IMR-90 (cell line): ENCODE data around the gene DAAM1. TPM values are rescaled to one million over a fixed set of nuclear protein-coding genes. Genes with fewer than 3 reads are reported as not detected.
A peak's percentile ranks its signal among the peaks of the same experiment; 100 is the strongest.

Source experiments
- ATAC-seq: fragments of 200-7000 bp; cut with Tn5 transposase; 2 replicates; pipeline ENCODE4 v1.9.1; 2020; ENCODE audit warnings: low read depth, mild to moderate bottlenecking, moderate library complexity
- BruUV-seq: library from RNA; stranded (reverse); fragments of 400-500 nt; replicated peaks from 2 replicates; lab custom pipeline; 2021; lab: Mats Ljungman, UMichigan
- CTCF ChIA-PET: fragments of 300-600 bp; formaldehyde crosslinking; extraction: SDS; loops from one replicate; lab custom pipeline; 2021; ENCODE audit warnings: antibody characterized with exemption; lab: Yijun Ruan, JAX
- POLR2A ChIA-PET: fragments of 300-600 bp; sonication (Branson Sonifier 250); formaldehyde crosslinking; loops from one replicate; lab custom pipeline; 2022; ENCODE audit warnings: antibody characterized with exemption; ENCODE audit not compliant: unreplicated experiment; lab: Charles Lee
- DNase-seq: peaks from one replicate; pipeline ENCODE4 v3.0.0; 2013
- H2AFZ ChIP-seq: replicated peaks from 2 replicates; pipeline ENCODE3; 2013; ENCODE audit warnings: low read length, mild to moderate bottlenecking; ENCODE audit not compliant: poor library complexity
- H2AK5ac ChIP-seq: 2 replicates; pipeline ENCODE4 v1.6.1; 2013; ENCODE audit warnings: low read depth, low read length, inconsistent platforms
- H2AK9ac ChIP-seq: replicated peaks from 2 replicates; pipeline ENCODE3; 2013; ENCODE audit warnings: mild to moderate bottlenecking, low read depth, low read length, moderate library complexity; ENCODE audit not compliant: poor library complexity
- H2BK120ac ChIP-seq: 2 replicates; pipeline ENCODE4 v1.6.1; 2013; ENCODE audit warnings: low read depth, low read length, inconsistent platforms
- H2BK15ac ChIP-seq: 3 replicates; pipeline ENCODE4 v1.6.1; 2013; ENCODE audit warnings: low read depth, low read length, inconsistent platforms
- H2BK20ac ChIP-seq: 2 replicates; pipeline ENCODE4 v1.6.1; 2013; ENCODE audit warnings: low read depth, mild to moderate bottlenecking, inconsistent platforms, low read length, moderate library complexity
- H2BK5ac ChIP-seq: 2 replicates; pipeline ENCODE4 v1.6.1; 2013; ENCODE audit warnings: mild to moderate bottlenecking, low read depth, low read length, inconsistent platforms; ENCODE audit not compliant: poor library complexity, severe bottlenecking
- H3K14ac ChIP-seq: replicated peaks from 2 replicates; pipeline ENCODE4 v1.6.1; 2013; ENCODE audit warnings: low read depth, low read length, inconsistent platforms
- H3K18ac ChIP-seq: 2 replicates; pipeline ENCODE4 v1.6.1; 2013; ENCODE audit warnings: low read depth, low read length, control low read depth
- H3K23ac ChIP-seq: 2 replicates; pipeline ENCODE4 v1.6.1; 2013; ENCODE audit warnings: low read depth, low read length, inconsistent platforms
- H3K27ac ChIP-seq: 2 replicates; pipeline ENCODE4 v1.5.1; 2013; ENCODE audit warnings: mild to moderate bottlenecking, control low read depth, low read length; ENCODE audit not compliant: insufficient read depth
- H3K27me3 ChIP-seq: 2 replicates; pipeline ENCODE4 v1.6.1; 2013; ENCODE audit warnings: low read length; ENCODE audit not compliant: control insufficient read depth, insufficient read depth
- H3K36me3 ChIP-seq: 2 replicates; pipeline ENCODE4 v1.6.1; 2013; ENCODE audit warnings: low read length, mixed read lengths; ENCODE audit not compliant: control insufficient read depth, insufficient read depth
- H3K4ac ChIP-seq: 2 replicates; pipeline ENCODE4 v1.6.1; 2013; ENCODE audit warnings: low read depth, low read length, inconsistent platforms
- H3K4me1 ChIP-seq: 2 replicates; pipeline ENCODE4 v1.6.1; 2013; ENCODE audit warnings: low read length, mixed read lengths; ENCODE audit not compliant: control insufficient read depth, insufficient read depth
- H3K4me2 ChIP-seq: 2 replicates; pipeline ENCODE4 v1.6.1; 2013; ENCODE audit warnings: low read depth, mild to moderate bottlenecking, control low read depth, low read length, moderate library complexity
- H3K4me3 ChIP-seq: 2 replicates; pipeline ENCODE4 v1.5.1; 2013; ENCODE audit warnings: low read depth, mild to moderate bottlenecking, control low read depth, low read length, moderate library complexity; ENCODE audit not compliant: insufficient read depth
- H3K56ac ChIP-seq: 2 replicates; pipeline ENCODE4 v1.6.1; 2013; ENCODE audit warnings: low read length, inconsistent platforms; ENCODE audit not compliant: insufficient read depth; ENCODE audit errors: extremely low read depth
- H3K79me1 ChIP-seq, 2 experiments: 2 replicates each; pipeline ENCODE4 v1.6.1; 2013; ENCODE audit warnings: low read length in 2 of 2, inconsistent platforms in 1 of 2, low read depth in 1 of 2
- H3K9ac ChIP-seq: 2 replicates; pipeline ENCODE4 v1.6.1; 2013; ENCODE audit warnings: low read depth, low read length, control low read depth
- H3K9me1 ChIP-seq: 2 replicates; pipeline ENCODE4 v1.6.1; 2013; ENCODE audit warnings: low read length, inconsistent platforms; ENCODE audit not compliant: insufficient read depth
- H3K9me3 ChIP-seq: 2 replicates; pipeline ENCODE4 v1.6.1; 2013; ENCODE audit warnings: low read length; ENCODE audit not compliant: control insufficient read depth, insufficient read depth
- H4K20me1 ChIP-seq: 2 replicates; pipeline ENCODE4 v1.6.1; 2013; ENCODE audit warnings: low read length, inconsistent platforms; ENCODE audit not compliant: insufficient read depth
- H4K5ac ChIP-seq: 2 replicates; pipeline ENCODE4 v1.6.1; 2013; ENCODE audit warnings: mild to moderate bottlenecking, low read depth, low read length, control low read depth
- H4K8ac ChIP-seq, 2 experiments: 2 replicates each; pipeline ENCODE4 v1.6.1; 2013; ENCODE audit warnings: low read depth in 2 of 2, low read length in 2 of 2, control low read depth in 1 of 2, inconsistent platforms in 1 of 2
- H4K91ac ChIP-seq: 2 replicates; pipeline ENCODE4 v1.6.1; 2013; ENCODE audit warnings: low read depth, low read length, inconsistent platforms; ENCODE audit not compliant: insufficient read depth
- BHLHE40 ChIP-seq: fragments of 150-350 bp; IDR thresholded peaks from 2 replicates; pipeline ENCODE4 v1.6.1; 2016; ENCODE audit warnings: mild to moderate bottlenecking, low read depth, low read length
- CEBPB ChIP-seq: IDR thresholded peaks from 2 replicates; pipeline ENCODE4 v1.6.1; 2012; ENCODE audit warnings: low read depth, low read length, improper control_type of control experiment
- CHD1 ChIP-seq: IDR thresholded peaks from 2 replicates; pipeline ENCODE4 v1.6.1; 2012; ENCODE audit warnings: low read depth, low read length, improper control_type of control experiment
- FOS ChIP-seq: fragments of 150-350 bp; IDR thresholded peaks from 2 replicates; pipeline ENCODE4 v1.6.1; 2016; ENCODE audit warnings: low read depth, low read length
- MAFK ChIP-seq: IDR thresholded peaks from 2 replicates; pipeline ENCODE4 v1.6.1; 2012; ENCODE audit warnings: low read depth, low read length, improper control_type of control experiment
- MAZ ChIP-seq: IDR thresholded peaks from 2 replicates; pipeline ENCODE4 v1.6.1; 2012; ENCODE audit warnings: low read depth, mild to moderate bottlenecking, low read length, improper control_type of control experiment, moderate library complexity, borderline replicate concordance
- MXI1 ChIP-seq: IDR thresholded peaks from 2 replicates; pipeline ENCODE4 v1.6.1; 2012; ENCODE audit warnings: low read depth, mild to moderate bottlenecking, low read length, moderate library complexity, borderline replicate concordance
- NFE2L2 ChIP-seq: fragments of 150-350 bp; IDR thresholded peaks from 2 replicates; pipeline ENCODE4 v1.6.1; 2016; ENCODE audit warnings: low read depth, mild to moderate bottlenecking, low read length
- POLR2A ChIP-seq: IDR thresholded peaks from 2 replicates; pipeline ENCODE4 v1.6.1; 2012; ENCODE audit warnings: mild to moderate bottlenecking, low read depth, low read length
- RCOR1 ChIP-seq: IDR thresholded peaks from 2 replicates; pipeline ENCODE4 v1.6.1; 2012; ENCODE audit warnings: mild to moderate bottlenecking, low read length, improper control_type of control experiment; ENCODE audit not compliant: insufficient replicate concordance
- RFX5 ChIP-seq: IDR thresholded peaks from 2 replicates; pipeline ENCODE4 v1.8.0; 2012; ENCODE audit warnings: low read depth, mild to moderate bottlenecking, low read length, moderate library complexity
- WGBS, 2 experiments: methylation state at CpG; one replicate each; pipeline versions ENCODE4 v1.1.5 to v1.1.7; 2013; ENCODE audit warnings: missing lambda C conversion rate in 2 of 2; ENCODE audit not compliant: insufficient read length in 1 of 2; ENCODE audit errors: extremely low coverage in 2 of 2; 5-methylcytosine and 5-hydroxymethylcytosine counted together
- dilution Hi-C: fragments of 300-500 bp; cut with HindIII; formaldehyde crosslinking; loops from one replicate; pipeline ENCODE4 v1.14.3; 2018; ENCODE audit warnings: low sequenced_read_pairs; ENCODE audit not compliant: unreplicated experiment
- in situ Hi-C: fragments of 300-500 bp; cut with MboI; formaldehyde crosslinking; loops from 3 replicates; pipeline ENCODE4 v1.14.3; 2019; ENCODE audit warnings: low sequenced_read_pairs, inconsistent platforms, mixed read lengths
- intact Hi-C: fragments of 100-400 bp; cut with micrococcal nuclease; formaldehyde crosslinking; loops from 2 replicates; pipeline ENCODE4 v1.10.0; 2022
- polyA plus RNA-seq, 3 experiments: library from polyadenylated mRNA; depleted of rRNA; stranded (reverse); fragments of >200 nt; gene quantifications; 2 replicates each; pipeline ENCODE4 v1.2.3, GENCODE V29; 2012; ENCODE audit warnings: low replicate concordance in 1 of 3
- total RNA-seq: library from RNA; depleted of rRNA; stranded (reverse); fragments of >200 nt; gene quantifications from 2 replicates; pipeline ENCODE4 v1.2.3, GENCODE V29; 2012
- TF ChIP-seq, protein P1 (sequence below): fragments of 150-350 bp; IDR thresholded peaks from 2 replicates; pipeline ENCODE4 v1.6.1; 2017; ENCODE audit warnings: mild to moderate bottlenecking, antibody characterized with exemption, low read length, low read depth
- TF ChIP-seq, protein P2 (sequence below): fragments of 150-350 bp; IDR thresholded peaks from 2 replicates; pipeline ENCODE4 v1.6.1; 2016; ENCODE audit warnings: low read depth, mild to moderate bottlenecking, low read length, moderate library complexity, borderline replicate concordance
- TF ChIP-seq, protein P3 (sequence below): conservative IDR thresholded peaks from 2 replicates; pipeline ENCODE4 v1.5.1; 2012; ENCODE audit warnings: mild to moderate bottlenecking, low read depth, low read length, improper control_type of control experiment

The DAAM1 gene
- total and polyA plus RNA-seq, 2 of the 4 experiments (the other 2 are of a cell fraction): 4.8 to 5.4 TPM

DNA sequence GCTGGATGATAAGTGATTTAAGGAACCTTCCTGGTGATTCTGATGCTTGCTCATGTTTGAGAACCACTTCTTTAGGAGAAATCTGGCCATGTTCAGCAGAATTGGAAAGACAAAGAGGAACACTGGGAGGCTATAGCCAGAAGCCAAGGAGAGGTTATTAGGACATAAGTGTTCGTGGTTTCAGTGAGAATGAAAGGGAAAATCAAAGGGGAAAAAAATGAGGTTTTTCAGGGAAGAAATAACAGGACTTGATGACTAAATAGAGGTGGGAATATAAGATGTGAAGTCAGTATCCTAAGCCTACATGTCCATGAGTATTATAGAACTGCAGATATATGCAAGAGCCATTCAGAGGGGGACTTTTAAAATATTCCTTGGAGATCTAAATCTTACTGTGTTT, 95.6 kb downstream of the DAAM1 start:
- CTCF ChIA-PET: interaction anchor here (0.8 kb wide), 1 partner anchor 155 kb away, joined by 3 read pairs; no protein-coding TSS in a partner anchor
- Histone ChIP-seq H4K20me1 (no peaks in the 10 kb centered on the region), H2BK20ac (no peak overlapping the region), H3K4me2 (no peak overlapping the region), H3K4me3 (no peak overlapping the region), H3K23ac (no peak overlapping the region), H3K14ac (no peak overlapping the region), H3K4me1 (peaks cover 13% of the 10 kb centered on the region), H3K56ac (no peak overlapping the region), H4K5ac (no peak overlapping the region), H3K79me1 (no peaks in the 10 kb centered on the region), H2AK5ac (no peak overlapping the region), H2BK15ac (no peak overlapping the region), H3K9me1 (peaks cover 5% of the 10 kb centered on the region), H4K8ac (no peak overlapping the region), H3K4ac (no peak overlapping the region), H2AK9ac (no peak overlapping the region), H3K27ac (no peak overlapping the region), H3K27me3 (no peaks in the 10 kb centered on the region), H3K18ac (peak overlapping the region; percentile 18; the same call in 1 of the 2 replicates), H3K9ac (no peak overlapping the region), H2BK5ac (no peak overlapping the region), H4K91ac (no peak overlapping the region), H3K9me3 (no peaks in the 10 kb centered on the region; the same call in 1 of the 2 replicates), H2AFZ (no peak overlapping the region), H3K36me3 (no peaks in the 10 kb centered on the region), H2BK120ac (no peak overlapping the region)
- in situ Hi-C loops (no loop called here), intact Hi-C loops (no loop called here), dilution Hi-C loops (no loop called here)
- BruUV-seq: no TSS peak
- DNase-seq: no peak
- TF ChIP-seq CEBPB (no peak), RFX5 (no peak), RCOR1 (no peak), MXI1 (no peak), MAZ (no peak), MAFK (no peak), FOS (no peak), CHD1 (no peak), NFE2L2 (no peak), POLR2A (no peak), BHLHE40 (no peak)
- TF ChIP-seq, protein P1, sequence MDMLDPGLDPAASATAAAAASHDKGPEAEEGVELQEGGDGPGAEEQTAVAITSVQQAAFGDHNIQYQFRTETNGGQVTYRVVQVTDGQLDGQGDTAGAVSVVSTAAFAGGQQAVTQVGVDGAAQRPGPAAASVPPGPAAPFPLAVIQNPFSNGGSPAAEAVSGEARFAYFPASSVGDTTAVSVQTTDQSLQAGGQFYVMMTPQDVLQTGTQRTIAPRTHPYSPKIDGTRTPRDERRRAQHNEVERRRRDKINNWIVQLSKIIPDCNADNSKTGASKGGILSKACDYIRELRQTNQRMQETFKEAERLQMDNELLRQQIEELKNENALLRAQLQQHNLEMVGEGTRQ: no peak
- TF ChIP-seq, protein P2, sequence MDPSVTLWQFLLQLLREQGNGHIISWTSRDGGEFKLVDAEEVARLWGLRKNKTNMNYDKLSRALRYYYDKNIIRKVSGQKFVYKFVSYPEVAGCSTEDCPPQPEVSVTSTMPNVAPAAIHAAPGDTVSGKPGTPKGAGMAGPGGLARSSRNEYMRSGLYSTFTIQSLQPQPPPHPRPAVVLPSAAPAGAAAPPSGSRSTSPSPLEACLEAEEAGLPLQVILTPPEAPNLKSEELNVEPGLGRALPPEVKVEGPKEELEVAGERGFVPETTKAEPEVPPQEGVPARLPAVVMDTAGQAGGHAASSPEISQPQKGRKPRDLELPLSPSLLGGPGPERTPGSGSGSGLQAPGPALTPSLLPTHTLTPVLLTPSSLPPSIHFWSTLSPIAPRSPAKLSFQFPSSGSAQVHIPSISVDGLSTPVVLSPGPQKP: no peak
- TF ChIP-seq, protein P3, sequence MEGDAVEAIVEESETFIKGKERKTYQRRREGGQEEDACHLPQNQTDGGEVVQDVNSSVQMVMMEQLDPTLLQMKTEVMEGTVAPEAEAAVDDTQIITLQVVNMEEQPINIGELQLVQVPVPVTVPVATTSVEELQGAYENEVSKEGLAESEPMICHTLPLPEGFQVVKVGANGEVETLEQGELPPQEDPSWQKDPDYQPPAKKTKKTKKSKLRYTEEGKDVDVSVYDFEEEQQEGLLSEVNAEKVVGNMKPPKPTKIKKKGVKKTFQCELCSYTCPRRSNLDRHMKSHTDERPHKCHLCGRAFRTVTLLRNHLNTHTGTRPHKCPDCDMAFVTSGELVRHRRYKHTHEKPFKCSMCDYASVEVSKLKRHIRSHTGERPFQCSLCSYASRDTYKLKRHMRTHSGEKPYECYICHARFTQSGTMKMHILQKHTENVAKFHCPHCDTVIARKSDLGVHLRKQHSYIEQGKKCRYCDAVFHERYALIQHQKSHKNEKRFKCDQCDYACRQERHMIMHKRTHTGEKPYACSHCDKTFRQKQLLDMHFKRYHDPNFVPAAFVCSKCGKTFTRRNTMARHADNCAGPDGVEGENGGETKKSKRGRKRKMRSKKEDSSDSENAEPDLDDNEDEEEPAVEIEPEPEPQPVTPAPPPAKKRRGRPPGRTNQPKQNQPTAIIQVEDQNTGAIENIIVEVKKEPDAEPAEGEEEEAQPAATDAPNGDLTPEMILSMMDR: no peak
- no peak for ATAC-seq
- WGBS, 2 experiments: no CpG with 5 or more reads among the region's 1 CpG
- POLR2A ChIA-PET: interaction anchor here (0.8 kb wide), 1 partner anchor 1682 kb away, joined by 3 read pairs; no protein-coding TSS in a partner anchor
